ENCODE results near the gene SLFNL1. TPM values are rescaled to one million over a fixed set of nuclear protein-coding genes. Genes with fewer than 3 reads are reported as not detected.

SLFNL1 gene
- total RNA-seq, 4 donors from 2014 or later = 0.85 to 1.6 (median 0.88) TPM; not detected in 1

GRCh38 chr1:41020109-41020576, 1.4 kb downstream of the SLFNL1 start:
- Histone ChIP-seq H3K27me3 (no peaks in the 10 kb centered on the region), H3K27ac (no peak overlapping the region), H3K9me3 (no peaks in the 10 kb centered on the region), H3K4me1 (no peaks in the 10 kb centered on the region), H3K36me3 (peaks cover 0 to 22% (median 0%) of the 10 kb centered on the region in 3 donors), H3K4me3 (no peak overlapping the region)
- no peak for DNase-seq
- TF ChIP-seq POLR2A (IDR thresholded peaks at IDR 0.05) (no peak), CTCF (IDR thresholded peaks at IDR 0.05) (no peak)

- no peaks in the 10 kb centered on the region for H3K4me1 ChIP-seq
- TF ChIP-seq CTCF (IDR thresholded peaks at IDR 0.05) (no peak), POLR2A (IDR thresholded peaks at IDR 0.05) (no peak)
- H3K9me3 ChIP-seq = no peaks in the 10 kb centered on the region
- peaks cover 0 to 20% (median 0%) of the 10 kb centered on the region in 3 donors for H3K36me3 ChIP-seq
- no peak overlapping the region for H3K4me3 ChIP-seq
- no peaks in the 10 kb centered on the region for H3K27me3 ChIP-seq
- DNase-seq = no peak
- H3K27ac ChIP-seq = no peak overlapping the region
Observed at GRCh38 chr1:41019353-41019745, 2.2 kb downstream of the SLFNL1 start.

- Histone ChIP-seq H3K36me3 (peaks cover 0 to 16% (median 0%) of the 10 kb centered on the region in 3 donors), H3K4me3 (no peak overlapping the region), H3K27ac (no peak overlapping the region), H3K4me1 (no peaks in the 10 kb centered on the region), H3K9me3 (no peaks in the 10 kb centered on the region), H3K27me3 (no peaks in the 10 kb centered on the region)
- no peak for DNase-seq
- TF ChIP-seq POLR2A (IDR thresholded peaks at IDR 0.05) = no peak
- no peak for TF ChIP-seq CTCF (IDR thresholded peaks at IDR 0.05)
Observed at GRCh38 chr1:41018018-41018410, 3.5 kb downstream of the SLFNL1 start.

- Histone ChIP-seq H3K4me3 (no peak overlapping the region), H3K4me1 (no peaks in the 10 kb centered on the region), H3K36me3 (peaks cover 0 to 22% (median 0%) of the 10 kb centered on the region in 3 donors), H3K9me3 (no peaks in the 10 kb centered on the region), H3K27me3 (no peaks in the 10 kb centered on the region), H3K27ac (no peak overlapping the region)
- DNase-seq = no peak
- TF ChIP-seq POLR2A (IDR thresholded peaks at IDR 0.05) = no peak
- no peak for TF ChIP-seq CTCF (IDR thresholded peaks at IDR 0.05)
Observed at GRCh38 chr1:41017141-41018017, 4.1 kb downstream of the SLFNL1 start.

GRCh38 chr1:41015897-41016470, 5.5 kb downstream of the SLFNL1 start:
- Histone ChIP-seq H3K36me3 (peaks cover 0 to 35% (median 0%) of the 10 kb centered on the region in 3 donors), H3K27me3 (no peaks in the 10 kb centered on the region), H3K27ac (no peak overlapping the region), H3K4me3 (no peak overlapping the region), H3K9me3 (no peaks in the 10 kb centered on the region), H3K4me1 (no peaks in the 10 kb centered on the region)
- TF ChIP-seq POLR2A (IDR thresholded peaks at IDR 0.05) (no peak), CTCF (IDR thresholded peaks at IDR 0.05) (no peak)
- DNase-seq = no peak
